ENCODE measurements around the gene EEF1G.

DNA sequence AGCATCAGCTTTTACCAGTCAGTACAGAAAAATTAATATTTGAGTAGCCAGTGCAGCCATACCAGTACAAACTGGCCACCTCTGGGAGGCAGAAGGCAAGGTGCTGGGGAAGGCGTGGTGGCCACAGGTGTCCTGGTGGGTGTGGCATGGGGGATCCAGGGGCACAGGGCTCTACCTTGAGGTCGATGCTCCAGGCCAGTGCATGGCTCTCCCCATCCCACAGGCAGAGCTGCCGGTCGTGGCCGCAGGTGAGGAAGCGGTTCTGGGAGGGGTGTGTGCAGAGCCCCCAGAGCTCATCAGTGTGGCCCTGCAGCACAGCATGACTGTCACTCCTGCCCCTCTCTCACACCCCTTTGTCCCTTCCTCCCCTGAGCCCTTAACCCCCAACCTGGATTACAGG lies 31.8 kb upstream of the EEF1G start:
- TF ChIP-seq GATA3 (IDR thresholded peaks at IDR 0.05; ENCODE audit: low read depth, low read length) (no peak), GATA2 (IDR thresholded peaks at IDR 0.05; ENCODE audit: low read depth, low read length) (no peak)

Measured in SH-SY5Y (cell line).